Fibroblast of lung (primary cell): ENCODE results near the gene DGAT2L6.

Experiments used
- EZH2 ChIP-seq: IDR thresholded peaks from 2 replicates; pipeline ENCODE4 v1.5.1; 2012; ENCODE audit warnings: low read length, control low read depth, mild to moderate bottlenecking; ENCODE audit errors: missing control alignments
- TF ChIP-seq, protein P1 (sequence below), 2 donors: IDR thresholded peaks in 1 of 2; conservative IDR thresholded peaks in 1 of 2; 1 replicate in 1 of 2; 2 replicates in 1 of 2; pipeline ENCODE4 v1.5.1; 2011 to 2012; ENCODE audit warnings: low read length in 2 of 2, control low read depth in 1 of 2, inconsistent platforms in 1 of 2, low read depth in 1 of 2, mild to moderate bottlenecking in 1 of 2

GRCh38 chrX:70226687-70227086, 49.4 kb downstream of the DGAT2L6 start:
- TF ChIP-seq EZH2: no peak
- TF ChIP-seq, protein P1, sequence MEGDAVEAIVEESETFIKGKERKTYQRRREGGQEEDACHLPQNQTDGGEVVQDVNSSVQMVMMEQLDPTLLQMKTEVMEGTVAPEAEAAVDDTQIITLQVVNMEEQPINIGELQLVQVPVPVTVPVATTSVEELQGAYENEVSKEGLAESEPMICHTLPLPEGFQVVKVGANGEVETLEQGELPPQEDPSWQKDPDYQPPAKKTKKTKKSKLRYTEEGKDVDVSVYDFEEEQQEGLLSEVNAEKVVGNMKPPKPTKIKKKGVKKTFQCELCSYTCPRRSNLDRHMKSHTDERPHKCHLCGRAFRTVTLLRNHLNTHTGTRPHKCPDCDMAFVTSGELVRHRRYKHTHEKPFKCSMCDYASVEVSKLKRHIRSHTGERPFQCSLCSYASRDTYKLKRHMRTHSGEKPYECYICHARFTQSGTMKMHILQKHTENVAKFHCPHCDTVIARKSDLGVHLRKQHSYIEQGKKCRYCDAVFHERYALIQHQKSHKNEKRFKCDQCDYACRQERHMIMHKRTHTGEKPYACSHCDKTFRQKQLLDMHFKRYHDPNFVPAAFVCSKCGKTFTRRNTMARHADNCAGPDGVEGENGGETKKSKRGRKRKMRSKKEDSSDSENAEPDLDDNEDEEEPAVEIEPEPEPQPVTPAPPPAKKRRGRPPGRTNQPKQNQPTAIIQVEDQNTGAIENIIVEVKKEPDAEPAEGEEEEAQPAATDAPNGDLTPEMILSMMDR (conservative IDR thresholded peaks at IDR 0.05 in 1 of 2, IDR thresholded peaks at IDR 0.05 in 1 of 2; ENCODE audit: low read depth in 1 of 2, low read length in 2 of 2): no peak
